DOHH2 (cell line): ENCODE data around the gene DLGAP1.

Source experiments
- H3F3A ChIP-seq: fragments of 200-600 bp; sonication (generic), shearing (Covaris generic); 2 replicates; pipeline ENCODE4 v1.6.0; 2016; ENCODE audit warnings: antibody characterized with exemption, mild to moderate bottlenecking; ENCODE audit not compliant: control insufficient read depth, insufficient read depth
- H3K27ac ChIP-seq: fragments of 200-600 bp; sonication (generic); 2 replicates; pipeline ENCODE4 v1.5.1; 2014; ENCODE audit warnings: low read depth, mild to moderate bottlenecking, low read length, moderate library complexity
- H3K27me3 ChIP-seq: fragments of 200-600 bp; sonication (generic); 2 replicates; pipeline ENCODE4 v1.6.1; 2014; ENCODE audit warnings: mild to moderate bottlenecking, low read length, mixed read lengths; ENCODE audit not compliant: control insufficient read depth
- H3K36me3 ChIP-seq: fragments of 200-600 bp; sonication (generic); 2 replicates; pipeline ENCODE4 v1.6.1; 2014; ENCODE audit warnings: mild to moderate bottlenecking, low read length, moderate library complexity, mixed read lengths; ENCODE audit not compliant: control insufficient read depth
- H3K4me1 ChIP-seq: fragments of 200-600 bp; sonication (generic); 2 replicates; pipeline ENCODE4 v1.6.1; 2014; ENCODE audit warnings: mild to moderate bottlenecking, low read length, mixed read lengths; ENCODE audit not compliant: control insufficient read depth
- H3K4me2 ChIP-seq: fragments of 200-600 bp; sonication (generic); 2 replicates; pipeline ENCODE4 v1.6.0; 2014; ENCODE audit warnings: mild to moderate bottlenecking, low read length, moderate library complexity
- H3K4me3 ChIP-seq: fragments of 200-600 bp; sonication (generic); 2 replicates; pipeline ENCODE4 v1.5.1; 2014; ENCODE audit warnings: mild to moderate bottlenecking, low read length, mixed read lengths
- H3K79me2 ChIP-seq: fragments of 200-600 bp; sonication (generic); 2 replicates; pipeline ENCODE4 v1.6.1; 2014; ENCODE audit warnings: mild to moderate bottlenecking, low read length, mixed read lengths; ENCODE audit not compliant: control insufficient read depth
- H3K9me2 ChIP-seq: fragments of 200-600 bp; sonication (generic); replicated peaks from 2 replicates; pipeline ENCODE4 v1.6.1; 2014; ENCODE audit warnings: mild to moderate bottlenecking, low read length, mixed read lengths; ENCODE audit not compliant: control insufficient read depth
- H3K9me3 ChIP-seq: fragments of 200-600 bp; sonication (generic); 2 replicates; pipeline ENCODE4 v1.6.1; 2014; ENCODE audit warnings: antibody characterized with exemption, low read length, mixed read lengths; ENCODE audit not compliant: control insufficient read depth, insufficient read depth
- H4K20me1 ChIP-seq: fragments of 200-600 bp; sonication (generic); 2 replicates; pipeline ENCODE4 v1.6.0; 2014; ENCODE audit warnings: low read depth, mild to moderate bottlenecking, antibody characterized with exemption, low read length, moderate library complexity; ENCODE audit not compliant: control insufficient read depth, insufficient read depth
- CTCF ChIP-seq: fragments of 200-600 bp; sonication (generic); IDR thresholded peaks from one replicate; pipeline ENCODE4 v1.5.1; 2014; ENCODE audit warnings: antibody characterized with exemption, mild to moderate bottlenecking, low read depth, low read length; ENCODE audit not compliant: poor library complexity, severe bottlenecking
- EZH2phosphoT487 ChIP-seq: fragments of 200-600 bp; sonication (generic); IDR thresholded peaks from 2 replicates; pipeline ENCODE4 v1.6.1; 2017; ENCODE audit warnings: borderline replicate concordance, mild to moderate bottlenecking, antibody characterized with exemption, low read length, moderate library complexity, mixed read lengths

DLGAP1 gene

GRCh38 chr18:3966642-3967358 lies 488.3 kb downstream of the DLGAP1 start:
- Histone ChIP-seq H3K9me3 (no peaks in the 10 kb centered on the region), H3K9me2 (no peaks in the 10 kb centered on the region), H3K27ac (no peak overlapping the region), H3K4me3 (no peak overlapping the region), H3K27me3 (no peaks in the 10 kb centered on the region), H4K20me1 (no peaks in the 10 kb centered on the region), H3F3A (no peaks in the 10 kb centered on the region), H3K4me1 (no peaks in the 10 kb centered on the region), H3K36me3 (no peaks in the 10 kb centered on the region), H3K79me2 (no peaks in the 10 kb centered on the region), H3K4me2 (no peak overlapping the region)
- TF ChIP-seq CTCF (no peak), EZH2phosphoT487 (no peak)

GRCh38 chr18:3966246-3966641 lies 488.9 kb downstream of the DLGAP1 start:
- no peaks in the 10 kb centered on the region for H3K36me3 ChIP-seq
- no peak overlapping the region for H3K4me2 ChIP-seq
- H3F3A ChIP-seq: no peaks in the 10 kb centered on the region
- no peak for TF ChIP-seq EZH2phosphoT487
- no peak for TF ChIP-seq CTCF
- H3K27me3 ChIP-seq: no peaks in the 10 kb centered on the region
- no peaks in the 10 kb centered on the region for H4K20me1 ChIP-seq
- no peaks in the 10 kb centered on the region for H3K9me3 ChIP-seq
- no peaks in the 10 kb centered on the region for H3K4me1 ChIP-seq
- no peak overlapping the region for H3K27ac ChIP-seq
- no peaks in the 10 kb centered on the region for H3K79me2 ChIP-seq
- H3K9me2 ChIP-seq: no peaks in the 10 kb centered on the region
- H3K4me3 ChIP-seq: no peak overlapping the region

- Histone ChIP-seq H3K36me3 (no peaks in the 10 kb centered on the region), H4K20me1 (no peaks in the 10 kb centered on the region), H3K9me3 (no peaks in the 10 kb centered on the region), H3K4me1 (no peaks in the 10 kb centered on the region), H3K4me3 (no peak overlapping the region), H3K9me2 (no peaks in the 10 kb centered on the region), H3K27ac (no peak overlapping the region), H3K4me2 (no peak overlapping the region), H3K79me2 (no peaks in the 10 kb centered on the region), H3K27me3 (no peaks in the 10 kb centered on the region), H3F3A (no peaks in the 10 kb centered on the region)
- TF ChIP-seq EZH2phosphoT487 (no peak), CTCF (no peak)
Measured at GRCh38 chr18:3960977-3961376, 494.1 kb downstream of the DLGAP1 start.
